ENCODE data around the gene CHMP1B. TPM values are rescaled to one million over a fixed set of nuclear protein-coding genes. Genes with fewer than 3 reads are reported as not detected.

Gene CHMP1B
- total RNA-seq, 1 donor from 2014 or later, result 56.1 TPM

DNA sequence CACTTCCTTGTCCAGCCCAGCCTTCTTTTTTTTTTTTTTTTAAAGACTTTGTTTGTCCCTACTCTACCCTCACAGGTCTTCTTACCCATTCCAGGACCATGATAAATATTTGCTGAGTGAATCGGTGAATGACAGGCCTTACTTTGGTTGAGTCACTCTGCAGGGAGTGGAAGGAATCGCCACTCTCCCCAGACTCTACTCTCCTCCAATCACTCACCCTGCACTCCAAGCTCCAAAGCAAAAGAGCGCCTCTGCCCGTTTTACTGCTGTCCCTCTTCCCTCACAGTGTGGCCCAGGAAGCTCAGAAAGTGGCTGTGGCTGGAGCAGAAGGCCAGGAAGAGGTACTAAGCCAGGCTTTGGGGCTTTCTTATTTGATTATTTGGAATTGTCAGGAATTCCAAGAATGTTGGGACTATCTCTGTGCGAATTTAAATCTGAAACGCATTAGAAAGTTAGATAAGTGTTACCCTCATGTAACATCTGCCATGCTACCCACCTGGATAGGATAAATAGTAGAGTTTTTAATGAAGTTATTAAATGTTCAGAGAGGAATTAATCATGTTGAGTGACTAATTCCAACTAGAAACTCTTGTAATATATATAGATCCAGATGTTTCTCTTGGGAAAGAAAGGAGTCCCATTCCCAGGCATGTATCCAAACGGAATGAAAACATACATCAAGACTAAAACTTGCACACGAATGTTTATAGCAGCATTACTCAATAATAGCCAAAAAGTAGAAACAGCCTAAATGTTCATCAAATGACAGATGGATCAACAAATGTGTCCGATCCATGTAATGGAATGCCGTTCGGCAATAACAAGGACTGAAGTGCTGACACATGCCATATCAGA lies 43.0 kb upstream of the CHMP1B start:
- Mint-ChIP-seq H3K4me1 (ENCODE audit: low read depth, unreplicated experiment) (peaks cover 7% of the 10 kb centered on the region), H3K4me3 (ENCODE audit: unreplicated experiment) (no peak overlapping the region), H3K9me3 (ENCODE audit: unreplicated experiment) (no peaks in the 10 kb centered on the region), H3K36me3 (ENCODE audit: unreplicated experiment) (no peaks in the 10 kb centered on the region), H3K27me3 (ENCODE audit: unreplicated experiment) (no peaks in the 10 kb centered on the region), H3K27ac (ENCODE audit: unreplicated experiment) (no peak overlapping the region)
- TF ChIP-seq, protein P1, sequence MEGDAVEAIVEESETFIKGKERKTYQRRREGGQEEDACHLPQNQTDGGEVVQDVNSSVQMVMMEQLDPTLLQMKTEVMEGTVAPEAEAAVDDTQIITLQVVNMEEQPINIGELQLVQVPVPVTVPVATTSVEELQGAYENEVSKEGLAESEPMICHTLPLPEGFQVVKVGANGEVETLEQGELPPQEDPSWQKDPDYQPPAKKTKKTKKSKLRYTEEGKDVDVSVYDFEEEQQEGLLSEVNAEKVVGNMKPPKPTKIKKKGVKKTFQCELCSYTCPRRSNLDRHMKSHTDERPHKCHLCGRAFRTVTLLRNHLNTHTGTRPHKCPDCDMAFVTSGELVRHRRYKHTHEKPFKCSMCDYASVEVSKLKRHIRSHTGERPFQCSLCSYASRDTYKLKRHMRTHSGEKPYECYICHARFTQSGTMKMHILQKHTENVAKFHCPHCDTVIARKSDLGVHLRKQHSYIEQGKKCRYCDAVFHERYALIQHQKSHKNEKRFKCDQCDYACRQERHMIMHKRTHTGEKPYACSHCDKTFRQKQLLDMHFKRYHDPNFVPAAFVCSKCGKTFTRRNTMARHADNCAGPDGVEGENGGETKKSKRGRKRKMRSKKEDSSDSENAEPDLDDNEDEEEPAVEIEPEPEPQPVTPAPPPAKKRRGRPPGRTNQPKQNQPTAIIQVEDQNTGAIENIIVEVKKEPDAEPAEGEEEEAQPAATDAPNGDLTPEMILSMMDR (IDR thresholded peaks at IDR 0.05; ENCODE audit: partially characterized antibody, unreplicated experiment), result no peak
- no peak for DNase-seq

DNA sequence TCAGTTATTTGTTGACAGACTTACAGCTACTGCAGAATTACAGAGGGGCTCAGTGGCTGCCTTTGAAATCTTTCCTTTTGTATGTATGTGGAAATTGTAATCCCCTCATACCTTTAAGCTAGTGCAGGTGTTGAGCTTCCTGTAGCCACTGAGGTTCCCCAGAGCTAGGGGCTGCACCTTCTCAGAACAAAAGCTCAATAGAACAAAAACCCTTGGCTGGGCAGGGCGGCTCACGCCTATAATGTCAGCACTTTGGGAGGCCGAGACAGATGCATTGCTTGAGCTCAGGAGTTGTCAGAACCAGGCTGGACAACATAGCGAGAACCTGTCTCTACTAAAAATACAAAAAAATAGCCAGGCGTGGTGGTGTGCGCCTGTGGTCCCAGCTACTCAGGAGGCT lies 41.3 kb upstream of the CHMP1B start:
- DNase-seq, result no peak
- Mint-ChIP-seq H3K36me3 (ENCODE audit: unreplicated experiment) (no peaks in the 10 kb centered on the region), H3K9me3 (ENCODE audit: unreplicated experiment) (no peaks in the 10 kb centered on the region), H3K4me3 (ENCODE audit: unreplicated experiment) (no peak overlapping the region), H3K4me1 (ENCODE audit: low read depth, unreplicated experiment) (peaks cover 7% of the 10 kb centered on the region), H3K27me3 (ENCODE audit: unreplicated experiment) (no peaks in the 10 kb centered on the region), H3K27ac (ENCODE audit: unreplicated experiment) (no peak overlapping the region)
- TF ChIP-seq, protein P1 (IDR thresholded peaks at IDR 0.05; ENCODE audit: partially characterized antibody, unreplicated experiment), result no peak

- peaks cover 7% of the 10 kb centered on the region for H3K4me1 Mint-ChIP-seq (ENCODE audit: low read depth, unreplicated experiment)
- H3K36me3 Mint-ChIP-seq (ENCODE audit: unreplicated experiment), result no peaks in the 10 kb centered on the region
- H3K9me3 Mint-ChIP-seq (ENCODE audit: unreplicated experiment), result no peaks in the 10 kb centered on the region
- TF ChIP-seq, protein P1 (IDR thresholded peaks at IDR 0.05; ENCODE audit: partially characterized antibody, unreplicated experiment), result no peak
- no peak for DNase-seq
- H3K4me3 Mint-ChIP-seq (ENCODE audit: unreplicated experiment), result no peak overlapping the region
- H3K27me3 Mint-ChIP-seq (ENCODE audit: unreplicated experiment), result no peaks in the 10 kb centered on the region
- H3K27ac Mint-ChIP-seq (ENCODE audit: unreplicated experiment), result no peak overlapping the region
Measured at GRCh38 chr18:11810379-11810778, 40.8 kb upstream of the CHMP1B start.

- Mint-ChIP-seq H3K4me1 (ENCODE audit: low read depth, unreplicated experiment) (peaks cover 7% of the 10 kb centered on the region), H3K4me3 (ENCODE audit: unreplicated experiment) (no peak overlapping the region), H3K27me3 (ENCODE audit: unreplicated experiment) (no peaks in the 10 kb centered on the region), H3K36me3 (ENCODE audit: unreplicated experiment) (no peaks in the 10 kb centered on the region), H3K27ac (ENCODE audit: unreplicated experiment) (no peak overlapping the region), H3K9me3 (ENCODE audit: unreplicated experiment) (no peaks in the 10 kb centered on the region)
- no peak for DNase-seq
- TF ChIP-seq, protein P1 (IDR thresholded peaks at IDR 0.05; ENCODE audit: partially characterized antibody, unreplicated experiment), result no peak
Measured at GRCh38 chr18:11811009-11811408, 40.2 kb upstream of the CHMP1B start.

DNA sequence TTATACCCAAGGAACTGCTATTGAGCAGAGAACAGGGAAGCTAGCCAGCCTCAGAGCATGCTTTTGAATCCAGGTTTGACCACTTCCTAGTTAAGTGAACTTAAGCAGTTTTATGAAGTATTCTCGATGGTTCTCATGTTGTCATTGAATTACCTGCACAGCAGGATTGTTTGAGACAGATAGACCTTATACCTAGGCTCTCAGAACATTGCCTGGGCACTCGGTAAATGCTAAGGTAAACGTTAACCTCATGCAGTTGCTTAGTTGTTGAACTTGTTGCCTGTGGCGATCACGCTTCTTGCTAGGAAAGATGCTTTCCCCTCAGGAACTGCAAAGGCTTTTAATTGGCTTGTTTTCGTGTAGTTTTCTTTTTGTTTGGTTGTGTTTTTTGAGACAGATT lies 34.0 kb upstream of the CHMP1B start:
- Mint-ChIP-seq H3K4me1 (ENCODE audit: low read depth, unreplicated experiment) (no peaks in the 10 kb centered on the region), H3K36me3 (ENCODE audit: unreplicated experiment) (no peaks in the 10 kb centered on the region), H3K27ac (ENCODE audit: unreplicated experiment) (no peak overlapping the region)

More for the DNA sequence above, 34.0 kb upstream of the CHMP1B start:
- Mint-ChIP-seq H3K4me3 (ENCODE audit: unreplicated experiment) (no peak overlapping the region), H3K27me3 (ENCODE audit: unreplicated experiment) (peaks cover 1% of the 10 kb centered on the region), H3K9me3 (ENCODE audit: unreplicated experiment) (peaks cover 2% of the 10 kb centered on the region)
- TF ChIP-seq, protein P1 (IDR thresholded peaks at IDR 0.05; ENCODE audit: partially characterized antibody, unreplicated experiment), result no peak
- DNase-seq, result no peak

Data from glutamatergic neuron (in vitro differentiated cells).